Peyer's patch (tissue), 4 donors: Measurements from ENCODE around the gene TEX48.

Experiments
- CTCF ChIP-seq, 6 experiments: fragments of 450-650 bp in 4 of 6; fragments of 200-600 bp in 2 of 6; sonication (generic) in 1 of 6; IDR thresholded peaks; one replicate each; pipeline ENCODE4 v1.5.1; 2017 to 2019; ENCODE audit warnings: antibody characterized with exemption in 6 of 6, mild to moderate bottlenecking in 3 of 6, moderate library complexity in 1 of 6
- POLR2A ChIP-seq, 2 donors: fragments of 450-650 bp; IDR thresholded peaks; one replicate each; pipeline ENCODE4 v1.5.1; 2017; ENCODE audit warnings: antibody characterized with exemption in 2 of 2, mild to moderate bottlenecking in 2 of 2, moderate library complexity in 2 of 2

DNA sequence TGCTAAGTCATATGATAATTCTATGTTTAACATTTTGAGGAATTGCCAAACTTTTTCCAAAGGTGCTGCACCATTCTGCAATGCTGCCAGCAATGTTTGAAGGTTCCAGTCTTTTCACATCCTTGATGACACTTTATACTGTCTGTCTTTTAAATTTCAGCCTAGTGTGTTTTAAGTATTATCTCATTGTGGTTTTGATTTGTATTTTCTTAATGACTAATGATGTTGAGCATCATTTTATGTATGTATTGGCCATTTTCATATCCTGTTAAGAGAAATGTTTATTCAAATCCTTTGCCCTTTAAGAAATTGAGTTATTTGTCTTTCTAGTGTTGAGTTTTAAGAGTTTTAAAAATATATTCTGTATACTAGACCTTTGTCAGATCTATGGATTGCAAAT is 5.0 kb upstream of the TEX48 start:
- TF ChIP-seq CTCF (IDR thresholded peaks at IDR 0.05), result no peak
- TF ChIP-seq POLR2A (IDR thresholded peaks at IDR 0.05), result no peak
